Nephron (organoid): Measurements from ENCODE around the gene PKD2L1.

Experiments used
- H3K27ac Mint-ChIP-seq, 3 experiments: 2 replicates each; pipeline ENCODE4 v1.8.0; 2020; ENCODE audit warnings: mixed read lengths in 3 of 3, mild to moderate bottlenecking in 2 of 3, moderate library complexity in 1 of 3
- H3K27me3 Mint-ChIP-seq: 2 replicates; pipeline ENCODE4 v1.8.0; 2021; ENCODE audit warnings: low read depth, mild to moderate bottlenecking, moderate library complexity, mixed read lengths
- H3K36me3 Mint-ChIP-seq: 2 replicates; pipeline ENCODE4 v1.8.0; 2020; ENCODE audit warnings: low read depth, mixed read lengths
- H3K4me1 Mint-ChIP-seq: 2 replicates; pipeline ENCODE4 v1.8.0; 2020; ENCODE audit warnings: mixed read lengths
- H3K4me3 Mint-ChIP-seq, 3 experiments: 2 replicates each; pipeline ENCODE4 v1.8.0; 2020; ENCODE audit warnings: mild to moderate bottlenecking in 3 of 3, mixed read lengths in 3 of 3, moderate library complexity in 2 of 3
- H3K9me3 Mint-ChIP-seq: 2 replicates; pipeline ENCODE4 v1.8.0; 2020; ENCODE audit warnings: mixed read lengths
- TF ChIP-seq, protein P1 (sequence below), 3 experiments: fragments of 200-600 bp; sonication (generic); IDR thresholded peaks; one replicate each; pipeline ENCODE4 v1.5.0; 2021; ENCODE audit warnings: antibody characterized with exemption in 3 of 3; ENCODE audit not compliant: unreplicated experiment in 3 of 3

Gene PKD2L1

DNA sequence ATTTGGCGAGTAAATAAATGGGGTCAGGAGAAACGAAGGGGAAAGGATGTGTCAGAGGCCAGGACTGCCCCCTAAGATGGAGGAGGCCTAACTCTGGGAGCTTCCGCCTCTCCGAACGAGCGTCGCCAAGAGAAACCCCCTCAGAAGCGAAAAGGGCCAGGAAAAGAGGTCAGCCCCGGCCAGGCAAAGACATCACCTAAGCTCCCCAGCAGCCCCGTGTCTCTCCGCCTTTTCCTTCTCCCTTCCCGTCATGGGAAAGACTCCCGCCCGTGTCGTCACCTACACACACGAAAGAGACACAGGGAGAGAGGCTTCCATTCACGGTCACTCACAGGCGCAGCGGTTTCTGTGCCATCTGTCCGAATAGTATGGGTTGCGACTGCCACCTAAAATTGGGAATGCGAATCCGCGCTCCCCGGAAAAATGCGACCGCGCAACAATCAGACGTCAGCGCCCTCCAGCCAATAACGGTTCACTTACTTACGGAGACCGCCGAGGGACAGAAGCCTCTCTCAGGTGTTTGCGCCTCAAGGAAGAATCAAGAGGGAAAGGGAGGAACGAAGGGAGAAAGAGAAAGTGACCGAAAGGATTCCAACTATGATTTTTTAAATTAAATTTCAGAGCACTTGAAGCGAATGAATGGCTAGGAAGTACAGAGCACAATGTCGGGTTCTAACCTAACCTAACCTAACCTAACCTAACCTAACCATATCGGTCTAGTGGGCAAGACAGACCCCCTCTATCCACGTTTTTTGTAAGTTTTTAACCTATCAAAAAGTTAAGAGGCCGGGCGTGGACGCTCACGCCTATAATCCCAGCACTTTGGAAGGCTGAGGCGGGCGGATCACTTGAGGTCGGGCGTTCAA lies 62.6 kb downstream of the PKD2L1 start, which contains the start of gene CWF19L1:
TSS of gene CWF19L1 (minus strand) at position 400 of the 866 bp plus-strand sequence. CDS start at position 355, 45 bp downstream.
- Mint-ChIP-seq H3K4me3 (peak within 1 kb of the TSS; percentile 99 to 100 (median 100)), H3K4me1 (peaks cover 10% of the 10 kb centered on the region), H3K27ac (peak within 1 kb of the TSS; percentile 89 to 95 (median 95)), H3K36me3 (peaks cover 14% of the 10 kb centered on the region), H3K27me3 (no peaks in the 10 kb centered on the region), H3K9me3 (no peaks in the 10 kb centered on the region)
- TF ChIP-seq, protein P1, sequence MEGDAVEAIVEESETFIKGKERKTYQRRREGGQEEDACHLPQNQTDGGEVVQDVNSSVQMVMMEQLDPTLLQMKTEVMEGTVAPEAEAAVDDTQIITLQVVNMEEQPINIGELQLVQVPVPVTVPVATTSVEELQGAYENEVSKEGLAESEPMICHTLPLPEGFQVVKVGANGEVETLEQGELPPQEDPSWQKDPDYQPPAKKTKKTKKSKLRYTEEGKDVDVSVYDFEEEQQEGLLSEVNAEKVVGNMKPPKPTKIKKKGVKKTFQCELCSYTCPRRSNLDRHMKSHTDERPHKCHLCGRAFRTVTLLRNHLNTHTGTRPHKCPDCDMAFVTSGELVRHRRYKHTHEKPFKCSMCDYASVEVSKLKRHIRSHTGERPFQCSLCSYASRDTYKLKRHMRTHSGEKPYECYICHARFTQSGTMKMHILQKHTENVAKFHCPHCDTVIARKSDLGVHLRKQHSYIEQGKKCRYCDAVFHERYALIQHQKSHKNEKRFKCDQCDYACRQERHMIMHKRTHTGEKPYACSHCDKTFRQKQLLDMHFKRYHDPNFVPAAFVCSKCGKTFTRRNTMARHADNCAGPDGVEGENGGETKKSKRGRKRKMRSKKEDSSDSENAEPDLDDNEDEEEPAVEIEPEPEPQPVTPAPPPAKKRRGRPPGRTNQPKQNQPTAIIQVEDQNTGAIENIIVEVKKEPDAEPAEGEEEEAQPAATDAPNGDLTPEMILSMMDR (IDR thresholded peaks at IDR 0.05; ENCODE audit: unreplicated experiment in 3 of 3) = no peak

DNA sequence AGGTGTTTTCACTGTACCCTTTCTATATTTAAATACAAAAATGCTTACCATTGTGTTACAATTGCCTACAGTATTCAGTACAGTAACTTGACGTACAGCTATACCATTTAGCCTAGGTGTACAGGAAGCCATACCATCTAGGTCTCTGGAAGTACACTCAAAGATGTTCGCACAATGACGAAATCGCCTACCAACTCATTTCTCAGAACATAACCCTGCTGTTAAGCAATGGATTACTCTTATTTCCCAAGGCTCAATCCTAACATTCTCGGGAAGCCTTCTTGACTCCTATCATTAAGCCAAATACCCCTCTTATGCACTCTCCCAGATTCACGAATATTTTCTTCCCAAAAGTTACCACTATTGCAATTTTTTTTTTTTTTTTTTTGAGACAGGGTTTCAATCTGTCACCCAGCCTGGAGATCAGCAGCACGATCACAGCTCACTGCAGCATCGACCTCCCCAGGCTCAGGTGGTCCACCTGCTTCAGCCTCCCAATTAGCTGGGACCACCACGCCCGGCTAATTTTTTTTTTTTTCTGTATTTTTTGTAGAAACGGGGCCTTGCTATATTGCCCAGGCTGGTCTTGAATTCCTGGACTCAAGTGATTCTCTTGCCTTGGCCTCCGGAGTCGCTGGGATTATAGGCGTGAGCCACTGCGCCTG lies 64.1 kb downstream of the PKD2L1 start:
- TF ChIP-seq, protein P1 (IDR thresholded peaks at IDR 0.05; ENCODE audit: unreplicated experiment in 3 of 3) = no peak
- no peaks in the 10 kb centered on the region for H3K9me3 Mint-ChIP-seq
- no peak overlapping the region for H3K27ac Mint-ChIP-seq

DNA sequence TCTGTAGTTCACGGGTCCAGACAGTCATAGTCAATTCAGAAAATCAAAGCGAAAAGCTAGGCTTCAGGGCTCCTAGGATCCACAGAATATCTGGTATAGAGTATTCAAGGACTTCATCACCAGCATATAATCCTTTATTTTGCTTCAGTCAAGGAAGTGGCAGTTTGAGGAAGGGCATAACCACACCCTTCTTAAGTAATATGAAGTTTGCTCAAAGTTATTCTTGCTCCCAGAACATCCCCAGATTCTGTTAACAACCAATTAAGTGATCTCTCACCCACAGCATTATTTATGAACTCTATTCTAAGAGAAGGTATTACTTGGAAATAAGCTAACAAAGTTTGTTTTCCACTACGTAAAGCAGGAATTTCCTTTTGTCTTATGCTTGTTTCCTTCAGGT lies 75.8 kb downstream of the PKD2L1 start:
- TF ChIP-seq, protein P1 (IDR thresholded peaks at IDR 0.05; ENCODE audit: unreplicated experiment in 3 of 3) = no peak
- H3K4me1 Mint-ChIP-seq = no peaks in the 10 kb centered on the region
- no peaks in the 10 kb centered on the region for H3K27me3 Mint-ChIP-seq
- peaks cover 61% of the 10 kb centered on the region for H3K36me3 Mint-ChIP-seq
- H3K27ac Mint-ChIP-seq = no peak overlapping the region
- no peak overlapping the region for H3K4me3 Mint-ChIP-seq
- H3K9me3 Mint-ChIP-seq = no peaks in the 10 kb centered on the region

More for the DNA sequence above, 64.1 kb downstream of the PKD2L1 start:
- peak overlapping the region; percentile 79 to 100 (median 100) for H3K4me3 Mint-ChIP-seq
- peaks cover 10% of the 10 kb centered on the region for H3K4me1 Mint-ChIP-seq
- peaks cover 7% of the 10 kb centered on the region for H3K36me3 Mint-ChIP-seq
- no peaks in the 10 kb centered on the region for H3K27me3 Mint-ChIP-seq

DNA sequence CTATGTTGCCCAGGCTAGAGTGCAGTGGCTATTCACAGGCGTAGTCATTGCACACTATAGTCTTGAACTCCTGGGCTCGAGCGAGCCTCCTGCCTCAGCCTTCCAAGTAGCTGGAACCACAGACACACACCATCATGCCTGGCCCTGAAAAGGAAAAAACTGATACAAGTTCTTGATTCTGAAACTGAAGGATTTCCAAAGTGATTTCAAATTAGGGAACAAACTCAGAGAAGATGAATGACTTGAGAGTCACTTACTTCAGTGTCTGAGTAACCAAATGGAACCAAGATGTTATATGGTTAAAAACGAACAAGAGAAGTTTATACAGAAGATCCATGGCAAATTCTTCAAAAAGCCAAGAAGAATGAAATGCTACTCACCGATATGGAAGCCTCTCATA lies 77.0 kb downstream of the PKD2L1 start:
- TF ChIP-seq, protein P1 (IDR thresholded peaks at IDR 0.05; ENCODE audit: unreplicated experiment in 3 of 3) = no peak
- H3K36me3 Mint-ChIP-seq = peaks cover 60% of the 10 kb centered on the region
- H3K4me3 Mint-ChIP-seq = no peak overlapping the region
- no peaks in the 10 kb centered on the region for H3K9me3 Mint-ChIP-seq
- no peak overlapping the region for H3K27ac Mint-ChIP-seq
- no peaks in the 10 kb centered on the region for H3K4me1 Mint-ChIP-seq
- H3K27me3 Mint-ChIP-seq = no peaks in the 10 kb centered on the region

GRCh38 chr10:100248820-100249219 lies 81.2 kb downstream of the PKD2L1 start:
- H3K4me3 Mint-ChIP-seq = no peak overlapping the region

More at GRCh38 chr10:100248820-100249219, 81.2 kb downstream of the PKD2L1 start:
- Mint-ChIP-seq H3K27me3 (no peaks in the 10 kb centered on the region), H3K9me3 (no peaks in the 10 kb centered on the region), H3K36me3 (peaks cover 52% of the 10 kb centered on the region), H3K27ac (no peak overlapping the region), H3K4me1 (no peaks in the 10 kb centered on the region)
- TF ChIP-seq, protein P1 (IDR thresholded peaks at IDR 0.05; ENCODE audit: unreplicated experiment in 3 of 3) = no peak
